ENCODE results near the gene ARID4B.
"Not testable (repeated sequence)": the region's sequence is repeated elsewhere in the genome, so short reads cannot be mapped to it uniquely, and the experiment has no call there.

Gene ARID4B

GRCh38 chr1:235329139-235329902 lies 1.3 kb upstream of the ARID4B start:
- no peak for DNase-seq (ENCODE audit: low spot score)

- peak; percentile 99 for DNase-seq (ENCODE audit: low spot score)
Observed at GRCh38 chr1:235328271-235329138, 526 bp upstream of the ARID4B start, which contains the start of gene GGPS1. Gene GGPS1, plus strand, starts transcription at chr1:235328570. Its CDS starts 6,695 bp downstream, at chr1:235335265.

GRCh38 chr1:235326719-235327558 lies 1.0 kb downstream of the ARID4B start:
- DNase-seq (ENCODE audit: low spot score): peak; percentile 39

- DNase-seq (ENCODE audit: low spot score): no peak
Observed at GRCh38 chr1:235325854-235326253, 2.1 kb downstream of the ARID4B start.

- no peak for DNase-seq (ENCODE audit: low spot score)
Observed at GRCh38 chr1:235325139-235325538, 2.8 kb downstream of the ARID4B start.

- no peak for DNase-seq (ENCODE audit: low spot score)
Observed at GRCh38 chr1:235324296-235324695, 3.7 kb downstream of the ARID4B start.

- DNase-seq (ENCODE audit: low spot score): no peak
Observed at GRCh38 chr1:235320521-235321179, 7.3 kb downstream of the ARID4B start.

GRCh38 chr1:235319255-235319654 lies 8.7 kb downstream of the ARID4B start:
- DNase-seq (ENCODE audit: low spot score): no peak

- DNase-seq (ENCODE audit: low spot score): no peak
Observed at GRCh38 chr1:235317168-235317567, 10.8 kb downstream of the ARID4B start.

- no peak for DNase-seq (ENCODE audit: low spot score)
Observed at GRCh38 chr1:235315735-235316134, 12.2 kb downstream of the ARID4B start.

- no peak for DNase-seq (ENCODE audit: low spot score)
Observed at GRCh38 chr1:235315173-235315572, 12.8 kb downstream of the ARID4B start.

- DNase-seq (ENCODE audit: low spot score): no peak
Observed at GRCh38 chr1:235313931-235314678, 13.9 kb downstream of the ARID4B start.

- DNase-seq (ENCODE audit: low spot score): no peak
Observed at GRCh38 chr1:235313262-235313661, 14.7 kb downstream of the ARID4B start.

- DNase-seq (ENCODE audit: low spot score): not testable (repeated sequence)
Observed at GRCh38 chr1:235309206-235309605, 18.8 kb downstream of the ARID4B start.

- no peak for DNase-seq (ENCODE audit: low spot score)
Observed at GRCh38 chr1:235307158-235308124, 20.5 kb downstream of the ARID4B start.

GRCh38 chr1:235304549-235305451 lies 23.2 kb downstream of the ARID4B start:
- no peak for DNase-seq (ENCODE audit: low spot score)

- no peak for DNase-seq (ENCODE audit: low spot score)
Observed at GRCh38 chr1:235302143-235302542, 25.8 kb downstream of the ARID4B start.

- DNase-seq (ENCODE audit: low spot score): no peak
Observed at GRCh38 chr1:235299169-235299858, 28.7 kb downstream of the ARID4B start.

All from kidney capillary endothelial cell (primary cell).